Calu3 (cell line): ENCODE data around the gene MYNN. TPM values are rescaled to one million over a fixed set of nuclear protein-coding genes. Genes with fewer than 3 reads are reported as not detected.

Experiments
- BruUV-seq: library from RNA; stranded (reverse); fragments of 400-500 nt; replicated peaks from 2 replicates; lab custom pipeline; 2021; lab: Mats Ljungman, UMichigan
- CTCF ChIA-PET: fragments of 300-600 bp; sonication (Branson Sonifier 250); formaldehyde crosslinking; loops from one replicate; lab custom pipeline; 2022; ENCODE audit warnings: antibody characterized with exemption; lab: Charles Lee
- DNase-seq: peaks from one replicate; pipeline ENCODE4 v3.0.0; 2022
- H3K27ac Mint-ChIP-seq: one replicate; pipeline ENCODE4 v1.8.0; 2022; ENCODE audit warnings: mixed read lengths; ENCODE audit not compliant: unreplicated experiment
- H3K27me3 Mint-ChIP-seq: one replicate; pipeline ENCODE4 v1.8.0; 2022; ENCODE audit warnings: mixed read lengths; ENCODE audit not compliant: unreplicated experiment
- H3K36me3 Mint-ChIP-seq: one replicate; pipeline ENCODE4 v1.8.0; 2022; ENCODE audit warnings: mild to moderate bottlenecking, moderate library complexity, mixed read lengths; ENCODE audit not compliant: insufficient read depth, unreplicated experiment
- H3K4me1 Mint-ChIP-seq: one replicate; pipeline ENCODE4 v1.8.0; 2022; ENCODE audit warnings: mild to moderate bottlenecking, low read depth, mixed read lengths; ENCODE audit not compliant: unreplicated experiment
- H3K4me3 Mint-ChIP-seq: one replicate; pipeline ENCODE4 v1.8.0; 2022; ENCODE audit warnings: mild to moderate bottlenecking, low read depth, moderate library complexity, mixed read lengths; ENCODE audit not compliant: unreplicated experiment
- H3K9me3 Mint-ChIP-seq: one replicate; pipeline ENCODE4 v1.8.0; 2022; ENCODE audit warnings: low read depth, mixed read lengths; ENCODE audit not compliant: unreplicated experiment
- CTCF ChIP-seq: fragments of 200-600 bp; IDR thresholded peaks from one replicate; pipeline ENCODE4 v1.8.0; 2022; ENCODE audit warnings: antibody characterized with exemption; ENCODE audit not compliant: unreplicated experiment
- intact Hi-C: fragments of 100-400 bp; cut with micrococcal nuclease; formaldehyde crosslinking; loops from one replicate; pipeline ENCODE4 v1.10.0; 2022; ENCODE audit not compliant: unreplicated experiment
- total RNA-seq: library from RNA; stranded (reverse); gene quantifications from 2 replicates; pipeline ENCODE4 v1.2.3, GENCODE V29; 2022

MYNN gene
- total RNA-seq, 1 experiment from 2014 or later: 19.9 TPM

GRCh38 chr3:169809230-169809795, 36.1 kb downstream of the MYNN start:
- Mint-ChIP-seq H3K36me3 (peaks cover 6% of the 10 kb centered on the region), H3K27ac (no peak overlapping the region), H3K9me3 (peaks cover 1% of the 10 kb centered on the region), H3K4me3 (no peak overlapping the region), H3K27me3 (peaks cover 21% of the 10 kb centered on the region), H3K4me1 (no peaks in the 10 kb centered on the region)
- no peak for DNase-seq
- TF ChIP-seq CTCF: no peak
- BruUV-seq: no TSS peak
- CTCF ChIA-PET: interaction anchor here (0.6 kb wide), 3 partner anchors 643 to 1253 kb away, joined by 3 to 5 read pairs (median 3); no protein-coding TSS in a partner anchor
- intact Hi-C loops: no loop called here

GRCh38 chr3:169811631-169812331, 38.6 kb downstream of the MYNN start:
- intact Hi-C loops: no loop called here
- no TSS peak for BruUV-seq

GRCh38 chr3:169812332-169813235, 39.4 kb downstream of the MYNN start, which contains the start of the genes LRRC34 and LRRIQ4:
Gene LRRC34, minus strand, starts transcription at chr3:169812904. Its CDS starts 356 bp downstream, at chr3:169812548.
Gene LRRIQ4, plus strand, starts transcription at chr3:169812870. Its CDS starts 9,052 bp downstream, at chr3:169821922.
- no peak for TF ChIP-seq CTCF
- peaks cover 30% of the 10 kb centered on the region for H3K27me3 Mint-ChIP-seq
- no peak within 1 kb of the TSS for H3K27ac Mint-ChIP-seq
- H3K9me3 Mint-ChIP-seq: peaks cover 8% of the 10 kb centered on the region
- CTCF ChIA-PET: interaction anchor here (0.6 kb wide), 1 partner anchor 238 kb away, joined by 7 read pairs; no protein-coding TSS in a partner anchor
- peak; percentile 63 for DNase-seq
- H3K36me3 Mint-ChIP-seq: peaks cover 8% of the 10 kb centered on the region
- intact Hi-C loops: loop anchor here (1.0 kb wide), 1 partner anchor 33 kb away; no protein-coding TSS in a partner anchor
- BruUV-seq: no TSS peak
- H3K4me1 Mint-ChIP-seq: no peaks in the 10 kb centered on the region
- H3K4me3 Mint-ChIP-seq: peak within 1 kb of the TSS; percentile 63

More at GRCh38 chr3:169811631-169812331, 38.6 kb downstream of the MYNN start:
- Mint-ChIP-seq H3K4me1 (no peaks in the 10 kb centered on the region), H3K27me3 (peaks cover 24% of the 10 kb centered on the region), H3K36me3 (peaks cover 8% of the 10 kb centered on the region), H3K4me3 (peak overlapping the region; percentile 63), H3K27ac (no peak overlapping the region), H3K9me3 (peaks cover 8% of the 10 kb centered on the region)
- no peak for TF ChIP-seq CTCF
- CTCF ChIA-PET: interaction anchor here (0.6 kb wide), 1 partner anchor 238 kb away, joined by 7 read pairs; no protein-coding TSS in a partner anchor
- no peak for DNase-seq

GRCh38 chr3:169813278-169813677, 40.1 kb downstream of the MYNN start:
- TF ChIP-seq CTCF: no peak
- peaks cover 8% of the 10 kb centered on the region for H3K36me3 Mint-ChIP-seq
- H3K27ac Mint-ChIP-seq: no peak overlapping the region
- no TSS peak for BruUV-seq
- intact Hi-C loops: loop anchor here (1.0 kb wide), 1 partner anchor 32 kb away; no protein-coding TSS in a partner anchor
- DNase-seq: no peak
- peaks cover 8% of the 10 kb centered on the region for H3K9me3 Mint-ChIP-seq
- CTCF ChIA-PET: no interaction called here
- H3K4me3 Mint-ChIP-seq: no peak overlapping the region
- H3K27me3 Mint-ChIP-seq: peaks cover 37% of the 10 kb centered on the region
- H3K4me1 Mint-ChIP-seq: no peaks in the 10 kb centered on the region
